Measurements from ENCODE around the gene NMT1. TPM values are rescaled to one million over a fixed set of nuclear protein-coding genes. Genes with fewer than 3 reads are reported as not detected.

NMT1 gene
- total RNA-seq, 2 donors from 2014 or later: 68.0 to 127 TPM

GRCh38 chr17:45103269-45103795 is 42.2 kb downstream of the NMT1 start:
- H3K27me3 ChIP-seq: no peaks in the 10 kb centered on the region
- H3K4me1 ChIP-seq: no peaks in the 10 kb centered on the region
- DNase-seq: no peak
- no peaks in the 10 kb centered on the region for H3K9me3 ChIP-seq
- peaks cover 26% of the 10 kb centered on the region for H3K36me3 ChIP-seq
- no peak overlapping the region for H3K4me3 ChIP-seq
- TF ChIP-seq CTCF (IDR thresholded peaks at IDR 0.05): no peak
- H3K27ac ChIP-seq: no peak overlapping the region
- intact Hi-C loops (cut with DNase I): no loop called here
- no peak overlapping the region for H3K9ac ChIP-seq (ENCODE audit: low read depth in 2 of 2, low read length in 2 of 2)

- no peaks in the 10 kb centered on the region for H3K9me3 ChIP-seq
- no peak for DNase-seq
- no peak overlapping the region for H3K4me3 ChIP-seq
- H3K4me1 ChIP-seq: no peaks in the 10 kb centered on the region
- H3K27me3 ChIP-seq: no peaks in the 10 kb centered on the region
- H3K9ac ChIP-seq (ENCODE audit: low read depth in 2 of 2, low read length in 2 of 2): no peak overlapping the region
- intact Hi-C loops (cut with DNase I): no loop called here
- H3K36me3 ChIP-seq: peaks cover 26% of the 10 kb centered on the region
- no peak overlapping the region for H3K27ac ChIP-seq
- no peak for TF ChIP-seq CTCF (IDR thresholded peaks at IDR 0.05)
These were observed 42.9 kb downstream of the NMT1 start for GRCh38 chr17:45104029-45104428.

GRCh38 chr17:45104497-45104896 is 43.4 kb downstream of the NMT1 start:
- DNase-seq: no peak
- no peak overlapping the region for H3K27ac ChIP-seq
- no peak overlapping the region for H3K9ac ChIP-seq (ENCODE audit: low read depth in 2 of 2, low read length in 2 of 2)
- H3K9me3 ChIP-seq: no peaks in the 10 kb centered on the region
- H3K27me3 ChIP-seq: no peaks in the 10 kb centered on the region
- TF ChIP-seq CTCF (IDR thresholded peaks at IDR 0.05): no peak
- no peak overlapping the region for H3K4me3 ChIP-seq
- peaks cover 26% of the 10 kb centered on the region for H3K36me3 ChIP-seq
- intact Hi-C loops (cut with DNase I): no loop called here
- H3K4me1 ChIP-seq: no peaks in the 10 kb centered on the region

GRCh38 chr17:45104907-45105624 is 43.9 kb downstream of the NMT1 start:
- intact Hi-C loops (cut with DNase I): no loop called here
- no peak for DNase-seq
- Histone ChIP-seq H3K36me3 (peaks cover 26% of the 10 kb centered on the region), H3K4me1 (no peaks in the 10 kb centered on the region), H3K9ac (ENCODE audit: low read depth in 2 of 2, low read length in 2 of 2) (no peak overlapping the region), H3K27me3 (no peaks in the 10 kb centered on the region), H3K27ac (no peak overlapping the region), H3K9me3 (no peaks in the 10 kb centered on the region), H3K4me3 (no peak overlapping the region)
- no peak for TF ChIP-seq CTCF (IDR thresholded peaks at IDR 0.05)

- Histone ChIP-seq H3K36me3 (peaks cover 26% of the 10 kb centered on the region), H3K4me3 (no peak overlapping the region), H3K9me3 (no peaks in the 10 kb centered on the region), H3K9ac (ENCODE audit: low read depth in 2 of 2, low read length in 2 of 2) (no peak overlapping the region), H3K27ac (no peak overlapping the region), H3K27me3 (no peaks in the 10 kb centered on the region), H3K4me1 (no peaks in the 10 kb centered on the region)
- intact Hi-C loops (cut with DNase I): no loop called here
- no peak for TF ChIP-seq CTCF (IDR thresholded peaks at IDR 0.05)
- DNase-seq: no peak
These were observed 45.0 kb downstream of the NMT1 start for GRCh38 chr17:45106096-45106495.

Data from colonic mucosa (tissue), 4 donors.